Fibroblast of lung (primary cell): Measurements from ENCODE around the gene CLDN10. TPM values are rescaled to one million over a fixed set of nuclear protein-coding genes. Genes with fewer than 3 reads are reported as not detected.

ENCODE experiments used
- DNase-seq, 2 donors: peaks; one replicate each; pipeline versions ENCODE4 v3.0.0 to v3.0.0-alpha.2; 2010; ENCODE audit warnings: low read depth in 2 of 2
- H2AFZ ChIP-seq: 2 replicates; pipeline ENCODE4 v1.5.1; 2012; ENCODE audit warnings: low read length, control low read depth, inconsistent platforms
- H3K27ac ChIP-seq: 2 replicates; pipeline ENCODE4 v1.5.1; 2011; ENCODE audit warnings: low read length, control low read depth; ENCODE audit not compliant: insufficient read depth
- H3K27me3 ChIP-seq: 2 replicates; pipeline ENCODE4 v1.5.1; 2011; ENCODE audit warnings: mild to moderate bottlenecking, low read length; ENCODE audit not compliant: control insufficient read depth, insufficient read depth
- H3K36me3 ChIP-seq: 2 replicates; pipeline ENCODE4 v1.5.1; 2011; ENCODE audit warnings: low read length; ENCODE audit not compliant: control insufficient read depth, insufficient read depth
- H3K4me1 ChIP-seq: 2 replicates; pipeline ENCODE4 v1.5.1; 2011; ENCODE audit warnings: low read length; ENCODE audit not compliant: control insufficient read depth, insufficient read depth; ENCODE audit errors: extremely low read depth
- H3K4me2 ChIP-seq: 2 replicates; pipeline ENCODE4 v1.5.1; 2011; ENCODE audit warnings: low read length, control low read depth; ENCODE audit not compliant: insufficient read depth; ENCODE audit errors: extremely low read depth
- H3K4me3 ChIP-seq, 4 experiments: fragments of 200-600 bp in 1 of 4; sonication (generic) in 1 of 4; replicated peaks in 1 of 4; 2 replicates each; pipeline ENCODE4 v1.5.1; 2011 to 2016; ENCODE audit warnings: low read length in 4 of 4, low read depth in 3 of 4, mild to moderate bottlenecking in 3 of 4, control low read depth in 2 of 4, inconsistent platforms in 1 of 4, mixed read lengths in 1 of 4; ENCODE audit not compliant: insufficient read depth in 1 of 4; ENCODE audit errors: control extremely low read depth in 1 of 4
- H3K79me2 ChIP-seq: 2 replicates; pipeline ENCODE4 v1.5.1; 2012; ENCODE audit warnings: mild to moderate bottlenecking, low read length, inconsistent platforms; ENCODE audit not compliant: control insufficient read depth, insufficient read depth
- H3K9ac ChIP-seq: 2 replicates; pipeline ENCODE4 v1.5.1; 2011; ENCODE audit warnings: mild to moderate bottlenecking, low read length, control low read depth; ENCODE audit not compliant: insufficient read depth
- H3K9me3 ChIP-seq: 2 replicates; pipeline ENCODE4 v1.5.1; 2012; ENCODE audit warnings: low read depth, low read length; ENCODE audit not compliant: control insufficient read depth, insufficient read depth
- H4K20me1 ChIP-seq: 2 replicates; pipeline ENCODE4 v1.5.1; 2011; ENCODE audit warnings: low read length; ENCODE audit not compliant: control insufficient read depth, insufficient read depth; ENCODE audit errors: extremely low read depth
- EZH2 ChIP-seq: IDR thresholded peaks from 2 replicates; pipeline ENCODE4 v1.5.1; 2012; ENCODE audit warnings: low read length, control low read depth, mild to moderate bottlenecking; ENCODE audit errors: missing control alignments
- polyA plus RNA-seq, 2 donors: library from polyadenylated mRNA; depleted of rRNA in 1 of 2; stranded (reverse) in 1 of 2; unstranded in 1 of 2; fragments of >200 nt; gene quantifications; 2 replicates each; pipeline ENCODE4 v1.2.1, GENCODE V29; 2011 to 2012; ENCODE audit warnings: missing spikeins in 1 of 2
- total RNA-seq: library from RNA; depleted of rRNA; stranded (reverse); fragments of >200 nt; gene quantifications from 2 replicates; pipeline ENCODE4 v1.2.1, GENCODE V29; 2014
- TF ChIP-seq, protein P1 (sequence below), 2 donors: IDR thresholded peaks in 1 of 2; conservative IDR thresholded peaks in 1 of 2; 1 replicate in 1 of 2; 2 replicates in 1 of 2; pipeline ENCODE4 v1.5.1; 2011 to 2012; ENCODE audit warnings: low read length in 2 of 2, control low read depth in 1 of 2, inconsistent platforms in 1 of 2, low read depth in 1 of 2, mild to moderate bottlenecking in 1 of 2

The CLDN10 gene
- total and polyA plus RNA-seq, 2 donors (not counting 1 experiment from before 2014, with no cell fraction given): not detected

DNA sequence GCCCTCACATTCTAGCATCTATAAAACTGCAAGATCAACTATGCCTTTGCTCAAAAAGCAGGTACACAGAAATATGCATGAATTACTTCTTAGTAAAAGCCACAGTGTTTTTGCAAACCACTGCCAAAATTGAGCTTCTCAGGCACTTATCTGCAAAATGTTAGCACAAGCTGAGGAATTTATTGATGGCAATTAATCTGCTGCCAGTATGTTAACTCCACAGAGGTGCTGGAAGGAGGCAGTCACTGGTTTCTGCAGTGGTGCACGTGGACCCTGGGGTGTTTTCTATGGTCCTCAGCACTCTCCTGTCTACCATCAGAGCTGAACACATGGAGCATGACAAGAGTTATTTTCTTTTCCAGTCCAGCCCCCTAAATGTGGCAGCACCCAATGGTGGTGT is 44.2 kb downstream of the CLDN10 start:
- no peak overlapping the region for H3K9ac ChIP-seq
- no peaks in the 10 kb centered on the region for H3K9me3 ChIP-seq
- no peak overlapping the region for H3K4me2 ChIP-seq
- H3K4me3 ChIP-seq: no peak overlapping the region
- H3K27me3 ChIP-seq: no peaks in the 10 kb centered on the region
- no peak overlapping the region for H2AFZ ChIP-seq
- TF ChIP-seq EZH2: no peak
- TF ChIP-seq, protein P1, sequence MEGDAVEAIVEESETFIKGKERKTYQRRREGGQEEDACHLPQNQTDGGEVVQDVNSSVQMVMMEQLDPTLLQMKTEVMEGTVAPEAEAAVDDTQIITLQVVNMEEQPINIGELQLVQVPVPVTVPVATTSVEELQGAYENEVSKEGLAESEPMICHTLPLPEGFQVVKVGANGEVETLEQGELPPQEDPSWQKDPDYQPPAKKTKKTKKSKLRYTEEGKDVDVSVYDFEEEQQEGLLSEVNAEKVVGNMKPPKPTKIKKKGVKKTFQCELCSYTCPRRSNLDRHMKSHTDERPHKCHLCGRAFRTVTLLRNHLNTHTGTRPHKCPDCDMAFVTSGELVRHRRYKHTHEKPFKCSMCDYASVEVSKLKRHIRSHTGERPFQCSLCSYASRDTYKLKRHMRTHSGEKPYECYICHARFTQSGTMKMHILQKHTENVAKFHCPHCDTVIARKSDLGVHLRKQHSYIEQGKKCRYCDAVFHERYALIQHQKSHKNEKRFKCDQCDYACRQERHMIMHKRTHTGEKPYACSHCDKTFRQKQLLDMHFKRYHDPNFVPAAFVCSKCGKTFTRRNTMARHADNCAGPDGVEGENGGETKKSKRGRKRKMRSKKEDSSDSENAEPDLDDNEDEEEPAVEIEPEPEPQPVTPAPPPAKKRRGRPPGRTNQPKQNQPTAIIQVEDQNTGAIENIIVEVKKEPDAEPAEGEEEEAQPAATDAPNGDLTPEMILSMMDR (conservative IDR thresholded peaks at IDR 0.05 in 1 of 2, IDR thresholded peaks at IDR 0.05 in 1 of 2; ENCODE audit: low read depth in 1 of 2, low read length in 2 of 2): no peak
- H3K27ac ChIP-seq: no peak overlapping the region
- H3K36me3 ChIP-seq: peaks cover 3% of the 10 kb centered on the region
- no peaks in the 10 kb centered on the region for H4K20me1 ChIP-seq
- no peaks in the 10 kb centered on the region for H3K79me2 ChIP-seq
- DNase-seq: peak in 1 of 2 donors; percentile 7
- H3K4me1 ChIP-seq: no peaks in the 10 kb centered on the region

DNA sequence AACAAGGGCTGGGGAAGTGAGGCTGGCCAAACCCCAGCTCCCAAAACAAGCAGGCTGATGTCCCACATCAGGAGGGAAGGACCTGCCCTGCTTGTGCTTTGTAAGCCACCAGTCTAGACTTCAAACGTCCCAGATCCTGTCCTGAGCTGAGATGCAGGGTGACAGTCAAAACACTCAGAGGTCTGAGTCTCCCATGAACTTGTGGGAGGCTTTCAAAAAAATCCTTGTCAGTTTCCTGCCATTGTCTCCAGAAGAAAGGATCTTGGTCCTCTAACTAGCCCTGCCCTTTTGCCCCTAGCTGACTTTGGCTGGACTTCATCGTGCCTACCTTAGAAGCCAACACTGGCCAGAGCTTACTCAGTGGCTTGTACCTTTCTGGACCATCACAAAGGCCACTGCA is 48.7 kb downstream of the CLDN10 start:
- no peaks in the 10 kb centered on the region for H3K4me1 ChIP-seq
- peaks cover 8% of the 10 kb centered on the region for H3K36me3 ChIP-seq
- no peak overlapping the region for H3K4me2 ChIP-seq
- no peak for TF ChIP-seq EZH2
- TF ChIP-seq, protein P1 (conservative IDR thresholded peaks at IDR 0.05 in 1 of 2, IDR thresholded peaks at IDR 0.05 in 1 of 2; ENCODE audit: low read depth in 1 of 2, low read length in 2 of 2): no peak
- no peaks in the 10 kb centered on the region for H3K27me3 ChIP-seq
- H3K79me2 ChIP-seq: no peaks in the 10 kb centered on the region
- H3K27ac ChIP-seq: no peak overlapping the region
- H3K4me3 ChIP-seq: no peak overlapping the region
- no peak overlapping the region for H2AFZ ChIP-seq
- H3K9ac ChIP-seq: no peak overlapping the region
- DNase-seq: no peak
- H3K9me3 ChIP-seq: no peaks in the 10 kb centered on the region
- no peaks in the 10 kb centered on the region for H4K20me1 ChIP-seq

DNA sequence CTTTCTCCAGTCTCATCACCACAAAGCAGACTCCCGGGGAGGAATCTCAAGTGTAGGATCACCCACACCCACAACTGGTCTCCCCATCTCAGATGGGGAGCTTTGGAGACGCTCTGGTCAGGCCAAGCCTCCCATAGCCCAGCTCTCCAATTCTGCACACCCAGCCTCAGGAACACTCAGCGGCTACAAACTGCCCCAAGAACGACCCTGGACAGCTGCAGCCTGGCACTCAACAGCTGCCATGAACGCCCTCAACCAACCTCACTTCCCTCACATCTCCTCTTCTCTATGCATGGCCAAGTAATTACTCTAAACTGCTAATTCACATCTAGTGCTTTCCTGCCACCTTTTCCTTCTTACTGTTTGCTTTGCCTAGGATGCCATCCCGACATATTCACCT is 49.4 kb downstream of the CLDN10 start:
- Histone ChIP-seq H3K4me3 (no peak overlapping the region), H3K4me1 (no peaks in the 10 kb centered on the region), H4K20me1 (no peaks in the 10 kb centered on the region), H3K4me2 (no peak overlapping the region), H2AFZ (no peak overlapping the region), H3K9ac (no peak overlapping the region), H3K79me2 (no peaks in the 10 kb centered on the region), H3K27ac (no peak overlapping the region), H3K36me3 (peaks cover 6% of the 10 kb centered on the region), H3K9me3 (no peaks in the 10 kb centered on the region), H3K27me3 (no peaks in the 10 kb centered on the region)
- DNase-seq: no peak
- TF ChIP-seq, protein P1 (conservative IDR thresholded peaks at IDR 0.05 in 1 of 2, IDR thresholded peaks at IDR 0.05 in 1 of 2; ENCODE audit: low read depth in 1 of 2, low read length in 2 of 2): no peak
- TF ChIP-seq EZH2: no peak
